Thoracic aorta (tissue), 2 donors: ENCODE measurements around the gene MAP3K10. TPM values are rescaled to one million over a fixed set of nuclear protein-coding genes. Genes with fewer than 3 reads are reported as not detected.

Experiments used
- ATAC-seq: fragments of 150-250 bp; one replicate; pipeline ENCODE4 v1.8.0; 2017; ENCODE audit warnings: low read depth; ENCODE audit not compliant: insufficient number of reproducible peaks, low FRiP score
- DNase-seq: peaks from one replicate; pipeline ENCODE4 v3.0.0-alpha.2; 2020; ENCODE audit warnings: low spot score
- H3K27ac ChIP-seq, 2 donors: fragments of 200-600 bp; sonication (generic); 1 replicate in 1 of 2; 2 replicates in 1 of 2; pipeline ENCODE4 v1.5.1; 2016; ENCODE audit warnings: mild to moderate bottlenecking in 2 of 2, moderate library complexity in 2 of 2
- H3K27me3 ChIP-seq: fragments of 200-600 bp; sonication (generic); replicated peaks from 2 replicates; pipeline ENCODE4 v1.6.0; 2016; ENCODE audit warnings: mild to moderate bottlenecking; ENCODE audit not compliant: insufficient read depth
- H3K36me3 ChIP-seq: fragments of 200-600 bp; sonication (generic); one replicate; pipeline ENCODE4 v1.5.1; 2016
- H3K4me1 ChIP-seq, 2 donors: fragments of 200-600 bp; sonication (generic); 1 replicate in 1 of 2; 2 replicates in 1 of 2; pipeline versions ENCODE4 v1.5.1 to v1.6.0; 2016; ENCODE audit warnings: low read depth in 2 of 2, mild to moderate bottlenecking in 1 of 2; ENCODE audit not compliant: control insufficient read depth in 1 of 2
- H3K4me3 ChIP-seq: fragments of 200-600 bp; sonication (generic); 2 replicates; pipeline ENCODE4 v1.5.1; 2016; ENCODE audit warnings: mild to moderate bottlenecking
- H3K9me3 ChIP-seq: fragments of 200-600 bp; sonication (generic); 2 replicates; pipeline ENCODE4 v1.5.1; 2016
- CTCF ChIP-seq: fragments of 200-600 bp; sonication (generic); IDR thresholded peaks from one replicate; pipeline ENCODE4 v1.5.1; 2019; ENCODE audit warnings: antibody characterized with exemption
- total RNA-seq, 2 donors: library from RNA; depleted of rRNA; stranded (reverse); fragments of >200 nt; gene quantifications; one replicate each; pipeline versions ENCODE4 v1.1.0 to v1.2.3, GENCODE V29; 2016

Gene MAP3K10
- total RNA-seq, 2 donors from 2014 or later: 30.2 to 32.5 TPM

- peaks cover 9% of the 10 kb centered on the region for H3K36me3 ChIP-seq
- ATAC-seq (no peak), DNase-seq (no peak)
- H3K4me1 ChIP-seq: peaks cover 0 to 13% of the 10 kb centered on the region in 2 donors
- no peaks in the 10 kb centered on the region for H3K9me3 ChIP-seq
- H3K4me3 ChIP-seq: no peak overlapping the region
- H3K27me3 ChIP-seq: no peaks in the 10 kb centered on the region
- no peak overlapping the region for H3K27ac ChIP-seq
- no peak for TF ChIP-seq CTCF
Observed at GRCh38 chr19:40246292-40247073, 55.3 kb downstream of the MAP3K10 start.

- TF ChIP-seq CTCF: no peak
- DNase-seq (no peak), ATAC-seq (no peak)
- no peak overlapping the region for H3K27ac ChIP-seq
- H3K9me3 ChIP-seq: no peaks in the 10 kb centered on the region
- peaks cover 5% of the 10 kb centered on the region for H3K36me3 ChIP-seq
- no peak overlapping the region for H3K4me3 ChIP-seq
- H3K4me1 ChIP-seq: peaks cover 0 to 7% of the 10 kb centered on the region in 2 donors
- H3K27me3 ChIP-seq: no peaks in the 10 kb centered on the region
Observed at GRCh38 chr19:40247178-40247577, 56.0 kb downstream of the MAP3K10 start.

GRCh38 chr19:40247735-40248262, 56.6 kb downstream of the MAP3K10 start:
- no peak overlapping the region for H3K4me3 ChIP-seq
- ATAC-seq (no peak), DNase-seq (no peak)
- H3K27ac ChIP-seq: no peak overlapping the region
- H3K36me3 ChIP-seq: peaks cover 5% of the 10 kb centered on the region
- H3K9me3 ChIP-seq: no peaks in the 10 kb centered on the region
- no peak for TF ChIP-seq CTCF
- H3K4me1 ChIP-seq: peaks cover 0 to under 1% of the 10 kb centered on the region in 2 donors
- no peaks in the 10 kb centered on the region for H3K27me3 ChIP-seq

GRCh38 chr19:40249201-40249600, 58.0 kb downstream of the MAP3K10 start:
- H3K36me3 ChIP-seq: peaks cover 7% of the 10 kb centered on the region
- ATAC-seq (no peak), DNase-seq (no peak)
- no peak overlapping the region for H3K4me3 ChIP-seq
- H3K9me3 ChIP-seq: no peaks in the 10 kb centered on the region
- H3K27ac ChIP-seq: no peak overlapping the region
- H3K4me1 ChIP-seq: no peaks in the 10 kb centered on the region
- no peaks in the 10 kb centered on the region for H3K27me3 ChIP-seq
- TF ChIP-seq CTCF: no peak

GRCh38 chr19:40249781-40250180, 58.6 kb downstream of the MAP3K10 start:
- no peak for TF ChIP-seq CTCF
- Histone ChIP-seq H3K36me3 (peaks cover 13% of the 10 kb centered on the region), H3K27me3 (no peaks in the 10 kb centered on the region), H3K4me3 (no peak overlapping the region), H3K4me1 (no peaks in the 10 kb centered on the region), H3K27ac (no peak overlapping the region), H3K9me3 (no peaks in the 10 kb centered on the region)
- no peak for DNase-seq
- no peak for ATAC-seq
